LoVo (cell line): ENCODE data around the gene AFF3.

ENCODE experiments used
- DNase-seq: peaks from one replicate; pipeline ENCODE4 v3.0.0-alpha.2; 2016; ENCODE audit warnings: low spot score

The AFF3 gene

DNA sequence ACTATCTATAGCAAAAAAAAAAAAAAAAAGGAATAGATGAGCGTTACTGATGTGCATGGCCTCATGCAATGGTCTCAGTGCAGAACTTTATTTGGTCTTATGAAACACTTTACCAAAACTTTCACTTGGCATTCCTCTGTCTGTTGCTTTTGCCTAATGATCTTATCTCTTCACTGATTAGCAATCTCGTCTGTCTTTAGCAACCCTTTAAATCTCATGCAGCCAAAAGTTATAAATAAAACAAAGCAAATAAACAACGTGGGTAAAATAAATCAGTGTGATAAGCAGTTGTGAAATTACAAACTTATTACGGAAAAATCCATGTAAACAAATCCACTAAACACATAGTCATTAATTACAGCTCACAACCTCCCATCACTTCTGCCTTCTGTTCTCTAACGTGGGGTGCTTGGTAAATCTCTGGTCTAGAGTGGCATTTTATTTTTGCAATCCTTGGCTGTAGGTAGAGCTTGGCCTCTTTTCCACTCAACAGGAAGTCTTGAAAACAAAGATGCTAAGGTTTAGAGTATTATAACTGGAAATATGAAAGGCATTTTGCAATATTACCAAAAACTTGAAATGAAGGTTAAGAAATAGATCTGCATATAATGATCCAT lies 288.0 kb downstream of the AFF3 start:
- DNase-seq = no peak

DNA sequence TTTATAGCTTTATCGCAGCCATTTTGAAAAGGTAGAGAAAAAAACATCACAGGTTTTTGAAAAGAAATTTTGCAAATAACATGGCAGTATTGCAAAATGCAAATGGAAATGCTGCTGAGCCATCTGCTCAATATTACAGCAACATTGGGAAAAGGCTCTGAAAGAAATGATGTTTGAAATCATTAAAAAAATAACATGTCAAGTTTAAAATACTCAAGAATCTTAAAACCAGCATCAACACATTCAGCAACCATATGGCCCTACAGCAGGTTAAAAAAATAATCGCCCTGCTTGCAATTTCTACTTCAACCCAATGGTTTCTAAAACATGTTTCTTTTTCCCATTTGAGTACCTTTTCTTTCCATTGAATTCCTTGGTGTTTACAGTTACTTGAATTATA lies 289.4 kb downstream of the AFF3 start:
- DNase-seq = no peak

DNA sequence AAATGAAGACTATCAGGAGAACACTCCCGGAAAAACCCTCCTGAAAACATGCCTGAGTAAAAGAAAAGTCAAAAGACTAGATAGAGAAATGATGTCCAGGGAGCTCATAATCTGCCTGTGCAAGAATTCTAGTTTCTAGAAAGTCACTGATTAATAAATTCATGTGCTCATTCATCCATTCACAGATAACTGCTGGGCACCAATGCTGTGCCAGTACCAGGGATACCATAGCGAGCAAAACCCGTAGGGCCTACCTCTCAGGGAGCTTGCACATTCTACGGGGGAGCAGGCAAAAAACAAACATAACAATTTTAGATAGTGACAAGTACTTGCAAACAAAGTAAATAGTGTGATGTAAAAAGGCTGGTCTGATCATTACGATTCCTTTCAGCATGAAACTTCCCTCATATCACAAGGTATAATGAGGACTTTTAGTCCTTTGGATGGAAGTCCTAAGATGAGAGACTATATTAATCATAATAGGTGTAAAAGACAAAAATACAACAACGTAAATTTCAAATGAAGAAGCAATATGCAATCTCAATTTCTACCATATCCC lies 289.9 kb downstream of the AFF3 start:
- DNase-seq = no peak

- no peak for DNase-seq
Observed at GRCh38 chr2:99851811-99852210, 290.6 kb downstream of the AFF3 start.

DNA sequence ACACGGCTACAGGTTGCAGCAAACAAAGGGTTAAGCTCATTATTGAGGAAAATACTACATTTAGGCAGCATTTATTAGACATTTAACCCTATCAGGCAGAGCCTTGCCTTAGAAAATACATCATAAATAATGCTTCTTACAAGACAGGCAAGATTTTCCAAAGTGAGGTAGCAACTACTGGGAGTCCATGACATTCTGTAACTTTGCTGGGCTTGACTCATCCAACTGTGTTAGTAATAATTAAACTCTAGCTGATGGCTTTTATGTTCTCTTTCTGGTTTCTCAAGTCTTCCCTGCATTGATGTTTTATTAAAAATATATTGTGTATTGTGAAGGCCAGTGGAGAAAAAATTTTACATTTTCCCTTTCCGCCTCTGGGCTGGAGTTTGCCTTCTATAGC lies 291.3 kb downstream of the AFF3 start:
- DNase-seq = no peak

GRCh38 chr2:99850084-99850710 lies 292.2 kb downstream of the AFF3 start:
- DNase-seq = no peak

- DNase-seq = no peak
Observed at GRCh38 chr2:99846462-99847107, 295.8 kb downstream of the AFF3 start.

GRCh38 chr2:99845296-99845695 lies 297.1 kb downstream of the AFF3 start:
- no peak for DNase-seq

GRCh38 chr2:99842451-99842850 lies 299.9 kb downstream of the AFF3 start:
- no peak for DNase-seq

DNA sequence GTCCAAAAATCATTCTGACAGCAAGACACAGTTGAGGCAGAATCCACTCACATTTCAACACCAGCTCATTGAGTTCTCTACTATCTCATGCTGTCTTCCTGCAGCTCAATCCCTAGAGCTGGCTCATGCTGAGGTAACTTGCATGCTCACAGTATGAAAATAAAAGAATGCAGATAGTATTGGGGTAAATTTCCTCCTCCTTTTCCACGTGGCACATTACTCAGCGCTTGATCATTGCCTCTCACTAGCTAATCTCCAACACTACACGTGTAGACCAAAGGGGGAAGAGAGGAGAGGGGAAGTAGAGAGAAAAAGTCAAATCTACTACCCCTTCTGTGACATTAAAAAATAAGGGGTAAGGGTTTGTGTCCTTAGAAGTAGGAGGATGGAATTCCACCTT lies 300.6 kb downstream of the AFF3 start:
- no peak for DNase-seq

DNA sequence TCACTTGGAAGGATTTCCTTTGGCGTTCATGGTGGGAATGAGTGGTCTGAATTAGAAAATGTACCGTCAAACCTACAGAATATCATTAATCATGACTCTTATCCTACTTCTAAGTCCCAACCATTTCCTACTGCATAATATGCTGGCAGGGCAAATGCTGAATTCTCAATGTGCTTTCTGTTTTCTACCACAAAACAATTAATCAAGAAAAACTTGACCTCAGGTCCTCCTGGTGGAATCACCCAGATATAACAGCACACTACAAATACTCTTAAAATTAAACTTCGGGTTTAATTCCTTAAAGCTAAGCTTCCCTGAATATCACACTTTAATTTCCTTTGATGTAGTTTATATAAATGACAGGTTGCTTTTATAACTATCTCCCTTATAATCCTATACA lies 301.6 kb downstream of the AFF3 start:
- no peak for DNase-seq

DNA sequence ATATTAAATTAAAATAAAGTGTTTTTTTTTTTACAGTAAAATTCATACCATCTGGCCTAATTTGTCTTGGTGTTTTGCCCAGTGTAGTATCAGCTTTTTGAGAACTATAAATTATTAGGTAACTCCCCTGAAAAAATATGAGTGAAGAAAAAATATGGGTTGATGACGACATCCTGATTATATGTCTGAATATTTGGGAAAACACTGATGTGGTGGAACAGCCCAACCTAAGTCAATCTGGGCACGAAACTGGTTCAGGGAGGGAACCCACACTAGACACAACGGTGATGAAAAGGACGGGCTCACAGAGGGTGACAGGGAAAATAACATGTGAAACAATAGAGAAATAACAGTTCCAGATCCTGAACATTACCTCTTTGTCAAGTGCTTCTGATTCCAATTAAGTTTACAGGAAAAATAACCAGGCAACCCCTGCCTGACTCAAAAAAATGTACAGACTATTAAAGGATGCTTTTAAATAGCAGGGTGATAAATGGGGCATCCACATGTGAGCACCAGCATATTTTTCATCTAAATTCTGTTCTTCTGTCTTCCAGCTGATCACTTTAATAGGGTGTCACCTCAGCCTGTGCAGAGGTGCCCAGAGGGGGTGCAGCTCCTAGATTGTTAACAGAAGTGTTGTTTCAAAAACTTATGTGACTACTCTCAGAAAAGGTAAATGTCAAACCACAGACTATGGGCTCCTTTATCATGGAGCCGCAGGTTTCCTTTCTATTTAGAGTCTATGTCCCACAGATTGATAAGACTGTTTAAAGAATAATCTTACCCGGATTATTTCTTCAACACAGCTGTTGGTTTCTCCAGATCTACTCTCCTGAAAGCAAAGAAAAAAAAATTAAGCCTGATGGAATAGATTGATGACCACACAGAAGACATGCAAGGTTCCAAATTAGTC lies 305.4 kb downstream of the AFF3 start:
- no peak for DNase-seq

DNA sequence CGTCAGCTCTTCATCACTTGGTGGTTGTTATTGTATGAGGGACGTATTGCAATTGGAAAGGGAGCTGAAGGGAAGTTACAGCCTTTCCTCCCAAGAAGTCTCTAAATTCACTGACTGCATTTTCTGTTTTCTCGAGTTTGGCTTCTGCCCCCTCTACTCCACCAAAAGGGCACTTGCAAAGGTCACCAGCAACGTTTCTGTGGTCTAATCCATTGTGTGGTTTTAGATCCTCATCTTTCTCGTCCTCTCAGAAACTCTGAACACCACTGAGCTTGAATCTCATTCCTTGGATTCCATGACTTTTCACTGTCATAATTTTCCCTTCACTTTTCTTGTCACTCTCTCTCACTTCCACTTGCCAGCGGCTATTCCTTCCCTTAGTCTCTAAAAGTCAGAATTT lies 308.0 kb downstream of the AFF3 start:
- no peak for DNase-seq

DNA sequence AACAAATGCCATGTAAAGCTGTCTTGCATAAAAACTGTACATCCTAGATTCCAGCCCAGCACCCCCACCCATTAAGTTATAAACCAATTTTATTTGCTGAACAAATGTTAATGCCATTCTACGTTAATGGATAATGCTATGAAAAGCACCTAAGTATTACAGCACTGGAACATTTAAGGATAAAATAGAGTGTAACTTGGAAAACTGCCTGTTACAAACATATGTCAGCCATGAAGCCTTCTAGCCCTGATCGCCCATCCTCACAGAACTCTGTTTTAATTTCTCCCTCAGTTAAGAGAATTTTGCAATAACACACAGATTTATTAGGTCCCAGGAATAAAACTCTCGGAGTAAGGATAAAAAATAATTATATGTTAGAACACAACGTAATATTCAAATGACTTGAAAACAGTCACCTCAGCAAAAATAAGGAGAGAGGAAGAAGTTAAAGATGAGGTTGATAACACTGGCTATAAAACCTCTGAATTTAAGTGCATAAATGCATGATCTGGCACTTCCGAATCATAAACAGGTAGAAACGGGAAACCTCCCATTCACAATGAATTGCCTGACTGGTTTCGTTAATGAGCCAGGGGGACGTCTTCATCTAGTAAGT lies 308.7 kb downstream of the AFF3 start:
- DNase-seq = no peak

- DNase-seq = no peak
Observed at GRCh38 chr2:99832926-99833325, 309.5 kb downstream of the AFF3 start.

GRCh38 chr2:99831772-99832171 lies 310.6 kb downstream of the AFF3 start:
- no peak for DNase-seq

DNA sequence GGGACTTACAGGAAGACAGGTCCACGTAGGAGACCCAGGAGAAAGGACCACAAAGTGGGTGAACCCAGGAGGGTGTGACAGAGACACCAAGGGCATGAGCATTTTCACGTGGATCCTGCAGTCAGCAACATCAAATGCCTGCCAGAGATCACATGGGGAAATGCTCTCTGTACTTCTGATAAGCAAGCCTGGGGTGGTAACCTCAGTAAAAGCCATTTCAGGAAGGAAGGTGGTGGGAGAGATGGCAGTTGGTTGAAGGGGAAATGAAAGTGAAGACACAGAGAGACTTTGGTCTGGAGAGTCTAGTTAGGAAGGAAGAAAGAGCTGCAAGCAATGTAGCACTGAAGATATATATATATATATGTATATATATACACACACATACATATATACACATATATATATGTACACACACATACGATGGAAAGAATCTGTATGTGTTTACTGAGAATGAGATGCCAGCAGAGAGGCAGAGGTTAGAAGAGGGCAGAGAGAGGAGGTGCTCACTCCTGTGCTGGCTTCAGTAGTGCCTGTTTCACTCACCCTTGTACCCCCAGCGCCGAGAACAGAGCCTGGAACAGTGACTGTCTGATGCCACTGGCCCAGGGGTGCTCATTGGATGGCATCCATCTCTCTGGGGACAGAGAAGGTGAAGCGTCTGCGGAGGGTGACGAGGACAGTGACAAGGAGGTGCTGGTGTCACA lies 314.9 kb downstream of the AFF3 start:
- DNase-seq = no peak

DNA sequence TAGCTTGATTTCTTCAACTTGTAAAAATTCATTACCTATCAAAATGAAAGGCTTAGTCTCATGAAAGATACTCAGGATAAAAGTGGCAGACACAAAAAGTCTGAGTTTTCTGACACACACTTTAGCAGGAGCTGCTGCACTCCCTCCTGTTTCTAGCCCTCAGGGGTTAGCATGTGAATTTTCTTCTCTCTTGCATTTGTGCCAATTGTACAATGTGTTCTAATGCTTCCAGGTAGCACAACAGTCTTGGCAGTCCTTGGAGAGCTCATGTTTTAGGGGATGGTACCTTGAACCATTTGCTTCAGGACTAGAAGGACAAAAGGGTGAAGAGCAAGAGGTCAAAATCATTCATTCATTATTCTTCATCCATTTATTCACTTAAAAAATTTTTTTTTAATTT lies 316.8 kb downstream of the AFF3 start:
- no peak for DNase-seq

- DNase-seq = no peak
Observed at GRCh38 chr2:99824758-99825157, 317.6 kb downstream of the AFF3 start.

DNA sequence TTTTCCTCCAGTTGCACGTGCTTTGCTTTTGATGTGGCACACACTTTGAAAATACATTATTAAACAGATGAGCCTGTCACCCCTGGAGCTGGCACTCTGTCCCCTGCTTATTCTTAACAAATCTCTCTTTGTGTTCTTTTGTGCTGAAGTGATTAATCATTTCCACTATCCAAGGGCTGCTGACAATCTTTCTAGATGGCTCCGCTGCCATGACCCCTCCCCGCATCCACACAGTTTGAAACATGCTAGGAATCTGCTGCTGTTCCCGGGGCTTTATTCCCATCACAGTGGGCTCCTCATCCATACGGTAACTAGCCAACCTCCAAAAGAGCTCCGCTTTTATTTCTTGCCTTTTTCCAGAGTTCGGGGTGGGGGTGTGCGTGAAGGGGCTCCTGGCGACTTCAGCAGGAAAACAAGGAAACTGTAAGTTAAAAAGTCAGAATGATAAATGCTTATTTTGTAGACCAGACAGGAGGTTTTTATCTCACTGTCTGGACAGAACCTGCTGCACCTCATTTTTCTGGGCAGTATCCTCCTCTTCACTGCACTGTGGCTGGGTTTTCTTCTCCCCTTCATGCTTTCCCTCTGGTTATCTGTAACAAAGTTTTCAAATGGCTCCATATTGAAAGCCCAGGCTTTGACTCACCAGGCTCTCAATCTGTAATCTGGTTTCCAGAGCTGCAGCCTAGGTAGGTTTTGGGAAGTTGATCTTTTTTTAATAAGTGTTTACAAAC lies 319.7 kb downstream of the AFF3 start:
- DNase-seq = no peak

DNA sequence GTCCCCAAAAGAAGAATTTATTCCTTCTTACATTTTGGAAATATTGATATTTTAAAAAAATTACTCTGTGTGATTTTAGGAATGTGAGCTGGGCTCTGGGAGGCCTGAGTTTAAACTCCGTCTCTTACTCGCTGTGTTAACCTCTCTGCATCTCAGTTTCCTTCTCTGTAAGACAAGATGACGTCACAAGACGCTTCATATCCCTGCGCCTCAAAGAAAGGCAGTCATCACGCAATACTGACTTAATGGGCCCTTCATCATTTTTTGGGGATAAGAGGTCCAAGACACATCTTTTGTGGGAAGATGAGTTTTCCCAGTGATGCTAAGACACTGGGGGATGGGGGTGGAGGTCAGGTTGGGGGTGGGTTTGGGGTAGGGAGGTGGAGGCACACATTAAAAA lies 320.4 kb downstream of the AFF3 start:
- no peak for DNase-seq
